Rectal smooth muscle tissue (tissue), 1 donor: ENCODE results near the gene PEX19.

Experiments
- H3K27ac ChIP-seq: one replicate; pipeline ENCODE4 v1.7.0; 2013; ENCODE audit warnings: low read depth, low read length, inconsistent platforms
- H3K27me3 ChIP-seq: one replicate; pipeline ENCODE4 v1.7.0; 2013; ENCODE audit warnings: low read length; ENCODE audit not compliant: control insufficient read depth, insufficient read depth
- H3K36me3 ChIP-seq: one replicate; pipeline ENCODE4 v1.7.0; 2013; ENCODE audit warnings: low read length; ENCODE audit not compliant: control insufficient read depth, insufficient read depth
- H3K4me1 ChIP-seq: one replicate; pipeline ENCODE4 v1.7.0; 2013; ENCODE audit warnings: low read length; ENCODE audit not compliant: control insufficient read depth, insufficient read depth
- H3K4me3 ChIP-seq: one replicate; pipeline ENCODE4 v1.7.0; 2013; ENCODE audit warnings: low read length
- H3K9ac ChIP-seq: one replicate; pipeline ENCODE4 v1.7.0; 2013; ENCODE audit warnings: low read length

The PEX19 gene, protein sequence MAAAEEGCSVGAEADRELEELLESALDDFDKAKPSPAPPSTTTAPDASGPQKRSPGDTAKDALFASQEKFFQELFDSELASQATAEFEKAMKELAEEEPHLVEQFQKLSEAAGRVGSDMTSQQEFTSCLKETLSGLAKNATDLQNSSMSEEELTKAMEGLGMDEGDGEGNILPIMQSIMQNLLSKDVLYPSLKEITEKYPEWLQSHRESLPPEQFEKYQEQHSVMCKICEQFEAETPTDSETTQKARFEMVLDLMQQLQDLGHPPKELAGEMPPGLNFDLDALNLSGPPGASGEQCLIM

DNA sequence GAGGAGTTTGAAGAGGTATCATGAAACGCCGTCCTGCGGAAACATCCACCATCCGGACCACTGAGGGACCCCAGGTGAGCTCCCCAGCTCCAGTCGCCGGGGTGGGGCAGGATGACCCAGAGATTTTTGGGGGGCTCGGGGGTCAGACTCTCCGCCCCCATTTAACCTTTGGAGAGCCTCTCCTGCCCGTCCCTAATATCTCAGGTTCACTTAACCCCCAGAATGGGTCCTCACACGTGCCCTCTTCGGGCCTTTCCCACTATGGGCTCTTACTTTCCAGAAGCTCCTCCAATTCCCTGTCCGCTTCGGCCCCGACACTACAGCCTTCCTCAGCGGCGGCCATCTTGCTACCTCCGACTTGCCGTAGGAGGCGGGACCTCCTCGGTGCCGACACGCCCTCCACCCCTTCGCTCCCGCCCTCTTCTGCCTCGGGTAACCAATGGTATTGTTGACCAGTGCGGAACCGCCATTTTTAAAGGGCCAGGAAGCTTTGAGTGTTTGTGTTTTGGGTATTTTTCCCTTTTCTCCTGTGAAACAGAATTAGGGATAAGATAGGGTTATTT lies at the start of gene PEX19:
Gene PEX19, minus strand, starts transcription at position 352 of the 563 bp plus-strand sequence. Its CDS starts 9 bp downstream, at position 343.
- Histone ChIP-seq H3K27me3 (no peaks in the 10 kb centered on the region), H3K4me1 (peaks cover 7% of the 10 kb centered on the region), H3K9ac (peak within 1 kb of the TSS; percentile 78), H3K36me3 (peaks cover 19% of the 10 kb centered on the region), H3K27ac (peak within 1 kb of the TSS; percentile 77), H3K4me3 (peak within 1 kb of the TSS; percentile 86)

- Histone ChIP-seq H3K4me3 (no peak overlapping the region), H3K27ac (no peak overlapping the region), H3K27me3 (no peaks in the 10 kb centered on the region), H3K9ac (no peak overlapping the region), H3K4me1 (no peaks in the 10 kb centered on the region), H3K36me3 (peaks cover 35% of the 10 kb centered on the region)
These were observed 47.6 kb upstream of the PEX19 start for GRCh38 chr1:160332516-160332915.

GRCh38 chr1:160330119-160330518 lies 45.2 kb upstream of the PEX19 start:
- Histone ChIP-seq H3K4me3 (no peak overlapping the region), H3K36me3 (peaks cover 45% of the 10 kb centered on the region), H3K9ac (no peak overlapping the region), H3K27me3 (no peaks in the 10 kb centered on the region), H3K27ac (no peak overlapping the region), H3K4me1 (no peaks in the 10 kb centered on the region)

GRCh38 chr1:160328184-160328583 lies 43.3 kb upstream of the PEX19 start:
- Histone ChIP-seq H3K27ac (no peak overlapping the region), H3K9ac (no peak overlapping the region), H3K4me3 (no peak overlapping the region), H3K4me1 (no peaks in the 10 kb centered on the region), H3K36me3 (peaks cover 44% of the 10 kb centered on the region), H3K27me3 (no peaks in the 10 kb centered on the region)

GRCh38 chr1:160326418-160326817 lies 41.5 kb upstream of the PEX19 start:
- no peaks in the 10 kb centered on the region for H3K4me1 ChIP-seq
- H3K9ac ChIP-seq: no peak overlapping the region
- no peak overlapping the region for H3K27ac ChIP-seq
- no peak overlapping the region for H3K4me3 ChIP-seq
- H3K36me3 ChIP-seq: peaks cover 41% of the 10 kb centered on the region
- no peaks in the 10 kb centered on the region for H3K27me3 ChIP-seq

- H3K27ac ChIP-seq: no peak overlapping the region
These were observed 40.3 kb upstream of the PEX19 start for GRCh38 chr1:160325252-160325651.

GRCh38 chr1:160322831-160323230 lies 37.9 kb upstream of the PEX19 start:
- Histone ChIP-seq H3K4me3 (no peak overlapping the region), H3K27me3 (no peaks in the 10 kb centered on the region), H3K9ac (no peak overlapping the region), H3K4me1 (no peaks in the 10 kb centered on the region), H3K27ac (no peak overlapping the region), H3K36me3 (peaks cover 25% of the 10 kb centered on the region)

More at GRCh38 chr1:160325252-160325651, 40.3 kb upstream of the PEX19 start:
- Histone ChIP-seq H3K4me3 (no peak overlapping the region), H3K9ac (no peak overlapping the region), H3K27me3 (no peaks in the 10 kb centered on the region), H3K4me1 (no peaks in the 10 kb centered on the region), H3K36me3 (peaks cover 37% of the 10 kb centered on the region)

- Histone ChIP-seq H3K27me3 (no peaks in the 10 kb centered on the region), H3K36me3 (peaks cover 23% of the 10 kb centered on the region), H3K4me3 (no peak overlapping the region), H3K4me1 (no peaks in the 10 kb centered on the region), H3K9ac (no peak overlapping the region), H3K27ac (no peak overlapping the region)
These were observed 30.4 kb upstream of the PEX19 start for GRCh38 chr1:160315359-160315758.

- Histone ChIP-seq H3K27ac (no peak overlapping the region), H3K4me3 (no peak overlapping the region), H3K36me3 (peaks cover 59% of the 10 kb centered on the region), H3K9ac (no peak overlapping the region), H3K4me1 (no peaks in the 10 kb centered on the region), H3K27me3 (no peaks in the 10 kb centered on the region)
These were observed 24.6 kb upstream of the PEX19 start for GRCh38 chr1:160309571-160309970.

DNA sequence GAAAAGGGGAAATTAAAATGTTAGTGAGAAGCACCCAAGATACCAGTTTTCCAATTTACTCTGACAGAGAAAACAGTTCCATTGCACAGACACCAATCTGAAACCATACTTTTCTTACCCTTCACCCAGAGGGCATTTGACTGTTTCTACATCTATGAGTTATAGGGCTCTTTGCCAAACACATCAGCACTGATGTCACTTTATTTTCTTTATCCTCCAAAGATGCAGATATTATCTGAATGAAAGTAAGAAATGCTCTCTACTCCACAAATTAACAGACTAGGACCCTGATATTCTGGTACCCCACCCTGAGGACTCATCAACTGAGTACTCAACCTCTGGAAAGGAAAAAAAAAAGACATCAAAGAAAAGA lies 24.2 kb upstream of the PEX19 start:
- no peaks in the 10 kb centered on the region for H3K4me1 ChIP-seq
- H3K36me3 ChIP-seq: peaks cover 59% of the 10 kb centered on the region

GRCh38 chr1:160308451-160309184 lies 23.7 kb upstream of the PEX19 start:
- H3K4me1 ChIP-seq: no peaks in the 10 kb centered on the region
- H3K27ac ChIP-seq: no peak overlapping the region
- no peak overlapping the region for H3K4me3 ChIP-seq
- H3K27me3 ChIP-seq: no peaks in the 10 kb centered on the region
- no peak overlapping the region for H3K9ac ChIP-seq
- peaks cover 59% of the 10 kb centered on the region for H3K36me3 ChIP-seq

More for the DNA sequence above, 24.2 kb upstream of the PEX19 start:
- Histone ChIP-seq H3K9ac (no peak overlapping the region), H3K27ac (no peak overlapping the region), H3K27me3 (no peaks in the 10 kb centered on the region), H3K4me3 (no peak overlapping the region)

DNA sequence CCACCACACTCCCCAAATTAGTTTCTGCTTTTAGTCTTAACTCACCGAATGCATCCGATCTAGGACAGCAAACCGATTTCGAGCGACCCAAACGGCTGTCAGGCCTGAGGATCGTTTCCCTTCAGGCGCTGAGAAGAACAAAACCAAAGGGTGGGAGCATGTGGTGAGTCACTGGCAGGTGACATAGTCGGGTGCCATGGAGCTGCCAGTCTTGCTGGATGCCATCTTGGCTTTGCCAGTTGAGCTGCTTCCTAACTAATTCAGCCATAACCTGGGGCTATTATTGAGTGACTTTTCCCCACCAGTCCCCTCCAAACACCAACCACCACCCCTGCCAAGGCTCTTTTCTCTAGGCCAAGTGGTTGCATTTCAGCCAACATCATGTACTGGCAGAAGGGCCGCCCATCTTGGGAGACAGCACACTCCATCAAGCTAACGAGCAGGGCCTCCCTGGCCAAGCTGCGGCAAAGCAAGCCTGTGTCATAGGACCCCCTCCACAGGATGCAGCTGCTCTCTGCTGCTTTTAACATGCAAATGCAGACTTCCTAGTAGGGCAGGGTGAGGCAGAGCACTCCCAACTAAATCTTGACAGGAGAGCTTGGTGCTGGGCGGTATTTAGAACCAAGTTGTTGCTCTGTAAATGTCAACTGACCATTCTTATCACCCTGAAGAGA lies 22.3 kb upstream of the PEX19 start:
- H3K36me3 ChIP-seq: peaks cover 51% of the 10 kb centered on the region
- no peaks in the 10 kb centered on the region for H3K27me3 ChIP-seq
- no peak overlapping the region for H3K4me3 ChIP-seq
- no peak overlapping the region for H3K27ac ChIP-seq
- no peak overlapping the region for H3K9ac ChIP-seq
- H3K4me1 ChIP-seq: no peaks in the 10 kb centered on the region
